ENCODE data around the gene MAPK6. TPM values are rescaled to one million over a fixed set of nuclear protein-coding genes. Genes with fewer than 3 reads are reported as not detected.
"Not testable (repeated sequence)": the region's sequence is repeated elsewhere in the genome, so short reads cannot be mapped to it uniquely, and the experiment has no call there.

MAPK6 gene
- total RNA-seq, 3 donors from 2014 or later, result 64.4 to 74.1 (median 68.0) TPM

GRCh38 chr15:52045795-52046298 lies 26.8 kb downstream of the MAPK6 start:
- DNase-seq, result not testable (repeated sequence)

DNA sequence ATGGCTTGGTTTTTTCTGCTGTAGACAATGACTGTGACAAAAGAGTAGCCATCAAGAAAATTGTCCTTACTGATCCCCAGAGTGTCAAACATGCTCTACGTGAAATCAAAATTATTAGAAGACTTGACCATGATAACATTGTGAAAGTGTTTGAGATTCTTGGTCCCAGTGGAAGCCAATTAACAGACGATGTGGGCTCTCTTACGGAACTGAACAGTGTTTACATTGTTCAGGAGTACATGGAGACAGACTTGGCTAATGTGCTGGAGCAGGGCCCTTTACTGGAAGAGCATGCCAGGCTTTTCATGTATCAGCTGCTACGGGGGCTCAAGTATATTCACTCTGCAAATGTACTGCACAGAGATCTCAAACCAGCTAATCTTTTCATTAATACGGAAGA lies 27.5 kb downstream of the MAPK6 start:
- not testable (repeated sequence) for DNase-seq; H3K9me3 Mint-ChIP-seq; H3K4me3 Mint-ChIP-seq; ATAC-seq; H3K27me3 Mint-ChIP-seq (ENCODE audit: low read depth)
- peaks cover 20% of the 10 kb centered on the region for H3K36me3 Mint-ChIP-seq (ENCODE audit: insufficient read depth)
- peaks cover 39% of the 10 kb centered on the region for H3K4me1 Mint-ChIP-seq (ENCODE audit: low read depth)

More at GRCh38 chr15:52045795-52046298, 26.8 kb downstream of the MAPK6 start:
- peak; percentile 46 to 61 for ATAC-seq
- Mint-ChIP-seq H3K4me1 (ENCODE audit: low read depth) (peaks cover 42% of the 10 kb centered on the region), H3K4me3 (peak overlapping the region; percentile 71), H3K36me3 (ENCODE audit: insufficient read depth) (peaks cover 27% of the 10 kb centered on the region)
- not testable (repeated sequence) for H3K9me3 Mint-ChIP-seq; H3K27me3 Mint-ChIP-seq (ENCODE audit: low read depth)

- no peak overlapping the region for H3K4me3 Mint-ChIP-seq
- peaks cover 26% of the 10 kb centered on the region for H3K36me3 Mint-ChIP-seq (ENCODE audit: insufficient read depth)
- no peaks in the 10 kb centered on the region for H3K9me3 Mint-ChIP-seq
- DNase-seq, result no peak
- H3K27me3 Mint-ChIP-seq (ENCODE audit: low read depth), result no peaks in the 10 kb centered on the region
- peaks cover 19% of the 10 kb centered on the region for H3K4me1 Mint-ChIP-seq (ENCODE audit: low read depth)
- ATAC-seq, result no peak
Observed at GRCh38 chr15:52050416-52050815, 31.4 kb downstream of the MAPK6 start.

- no peak for ATAC-seq
- no peak for DNase-seq
- Mint-ChIP-seq H3K27me3 (ENCODE audit: low read depth) (no peaks in the 10 kb centered on the region), H3K36me3 (ENCODE audit: insufficient read depth) (peaks cover 20% of the 10 kb centered on the region), H3K9me3 (no peaks in the 10 kb centered on the region), H3K4me3 (no peak overlapping the region), H3K4me1 (ENCODE audit: low read depth) (peaks cover 4% of the 10 kb centered on the region)
Observed at GRCh38 chr15:52052066-52052935, 33.3 kb downstream of the MAPK6 start.

GRCh38 chr15:52054381-52054780 lies 35.4 kb downstream of the MAPK6 start:
- no peak for ATAC-seq
- Mint-ChIP-seq H3K36me3 (ENCODE audit: insufficient read depth) (peaks cover 19% of the 10 kb centered on the region), H3K9me3 (no peaks in the 10 kb centered on the region), H3K4me3 (no peak overlapping the region), H3K27me3 (ENCODE audit: low read depth) (no peaks in the 10 kb centered on the region), H3K4me1 (ENCODE audit: low read depth) (no peaks in the 10 kb centered on the region)
- no peak for DNase-seq

DNA sequence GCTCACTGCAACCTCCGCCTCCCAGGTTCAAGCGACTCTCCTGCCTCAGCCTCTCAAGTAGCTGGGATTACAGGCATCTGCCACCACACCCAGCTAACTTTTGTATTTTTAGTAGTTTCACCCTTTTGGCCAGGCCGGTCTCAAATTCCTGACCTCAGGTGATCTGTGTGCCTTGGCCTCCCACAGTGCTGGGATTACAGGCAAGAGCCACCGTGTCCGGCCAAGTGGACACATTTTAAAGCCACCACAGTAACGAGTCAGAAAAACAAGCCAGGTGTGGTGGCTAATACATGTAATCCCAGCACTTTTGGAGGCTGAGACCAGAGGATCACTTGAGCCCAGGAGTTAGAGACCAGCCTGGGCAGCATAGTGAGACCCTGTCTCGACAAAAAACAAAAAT lies 35.8 kb downstream of the MAPK6 start:
- H3K4me1 Mint-ChIP-seq (ENCODE audit: low read depth); H3K4me3 Mint-ChIP-seq; H3K9me3 Mint-ChIP-seq; ATAC-seq; H3K27me3 Mint-ChIP-seq (ENCODE audit: low read depth); DNase-seq: not testable (repeated sequence)
- peaks cover 22% of the 10 kb centered on the region for H3K36me3 Mint-ChIP-seq (ENCODE audit: insufficient read depth)

- DNase-seq (no peak), ATAC-seq (no peak)
- H3K4me3 Mint-ChIP-seq, result no peak overlapping the region
Observed at GRCh38 chr15:52056001-52056400, 37.0 kb downstream of the MAPK6 start.

DNA sequence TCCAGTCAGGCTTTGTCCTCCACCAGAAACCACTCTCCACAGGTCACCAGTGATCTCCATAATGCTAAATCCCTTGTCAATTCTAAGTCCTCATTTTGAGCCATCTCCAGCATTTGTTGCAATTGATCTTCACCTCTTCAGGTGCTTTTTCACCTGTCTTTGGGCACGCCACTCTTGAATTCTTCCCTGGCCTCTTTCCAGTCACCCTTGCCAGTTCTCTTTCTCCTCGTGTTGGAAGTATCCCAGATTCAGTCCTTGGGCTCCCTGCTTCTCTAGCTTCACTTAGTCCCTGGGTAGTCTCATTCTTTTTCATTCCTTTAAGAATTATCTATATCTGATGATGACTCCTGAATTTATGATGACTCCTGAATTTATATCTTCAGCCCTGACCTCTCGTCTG lies 37.5 kb downstream of the MAPK6 start:
- no peak for ATAC-seq
- DNase-seq, result no peak
- no peaks in the 10 kb centered on the region for H3K27me3 Mint-ChIP-seq (ENCODE audit: low read depth)
- no peak overlapping the region for H3K4me3 Mint-ChIP-seq
- no peaks in the 10 kb centered on the region for H3K9me3 Mint-ChIP-seq
- H3K4me1 Mint-ChIP-seq (ENCODE audit: low read depth), result no peaks in the 10 kb centered on the region
- peaks cover 27% of the 10 kb centered on the region for H3K36me3 Mint-ChIP-seq (ENCODE audit: insufficient read depth)

More at GRCh38 chr15:52056001-52056400, 37.0 kb downstream of the MAPK6 start:
- Mint-ChIP-seq H3K4me1 (ENCODE audit: low read depth) (no peaks in the 10 kb centered on the region), H3K36me3 (ENCODE audit: insufficient read depth) (peaks cover 24% of the 10 kb centered on the region), H3K9me3 (no peaks in the 10 kb centered on the region), H3K27me3 (ENCODE audit: low read depth) (no peaks in the 10 kb centered on the region)

GRCh38 chr15:52057996-52058395 lies 39.0 kb downstream of the MAPK6 start:
- Mint-ChIP-seq H3K9me3 (no peaks in the 10 kb centered on the region), H3K4me1 (ENCODE audit: low read depth) (no peaks in the 10 kb centered on the region), H3K36me3 (ENCODE audit: insufficient read depth) (peaks cover 31% of the 10 kb centered on the region), H3K4me3 (no peak overlapping the region), H3K27me3 (ENCODE audit: low read depth) (no peaks in the 10 kb centered on the region)
- no peak for DNase-seq
- ATAC-seq, result no peak

- Mint-ChIP-seq H3K9me3 (no peaks in the 10 kb centered on the region), H3K36me3 (ENCODE audit: insufficient read depth) (peaks cover 44% of the 10 kb centered on the region), H3K27me3 (ENCODE audit: low read depth) (no peaks in the 10 kb centered on the region), H3K4me1 (ENCODE audit: low read depth) (no peaks in the 10 kb centered on the region), H3K4me3 (no peak overlapping the region)
- DNase-seq (no peak), ATAC-seq (no peak)
Observed at GRCh38 chr15:52060501-52060900, 41.5 kb downstream of the MAPK6 start.

DNA sequence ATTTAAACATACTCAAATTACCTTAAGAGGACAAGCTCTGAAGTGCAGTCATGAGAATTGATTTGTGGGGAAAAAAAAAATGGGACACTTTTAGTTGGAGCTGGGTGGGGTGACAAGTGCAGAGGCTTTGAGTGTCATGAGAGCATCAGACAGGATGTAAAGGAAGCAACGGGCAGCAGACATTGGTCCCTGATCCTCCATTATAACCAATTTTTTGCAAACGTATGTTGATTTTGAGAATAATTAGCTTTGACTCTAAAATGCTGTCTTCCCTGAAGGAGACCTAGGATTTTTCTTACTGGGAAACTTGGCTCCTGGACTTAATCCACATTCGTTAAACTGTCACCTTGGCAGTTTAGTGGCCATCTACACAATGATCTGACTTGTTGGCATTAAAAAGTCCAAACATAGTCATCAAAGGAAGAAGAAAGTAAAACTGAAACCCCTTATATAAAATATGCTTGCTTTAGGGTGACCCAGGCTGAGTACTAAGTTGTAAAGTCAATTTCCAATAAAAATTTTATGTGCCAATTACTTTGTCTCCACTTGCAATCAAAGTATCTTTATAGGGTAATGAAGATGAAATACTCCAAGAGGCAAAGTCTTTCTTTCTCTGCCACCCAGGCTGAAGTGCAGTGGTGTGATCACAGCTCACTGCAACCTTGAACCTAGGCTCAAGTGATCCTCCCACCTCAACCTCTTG lies 48.0 kb downstream of the MAPK6 start:
- H3K36me3 Mint-ChIP-seq (ENCODE audit: insufficient read depth), result peaks cover 26% of the 10 kb centered on the region
- ATAC-seq, result peak in 1 of 2 donors; percentile 54
- H3K9me3 Mint-ChIP-seq, result no peaks in the 10 kb centered on the region
- H3K4me3 Mint-ChIP-seq, result no peak overlapping the region
- H3K27me3 Mint-ChIP-seq (ENCODE audit: low read depth), result no peaks in the 10 kb centered on the region
- H3K4me1 Mint-ChIP-seq (ENCODE audit: low read depth), result peaks cover 12% of the 10 kb centered on the region
- no peak for DNase-seq

DNA sequence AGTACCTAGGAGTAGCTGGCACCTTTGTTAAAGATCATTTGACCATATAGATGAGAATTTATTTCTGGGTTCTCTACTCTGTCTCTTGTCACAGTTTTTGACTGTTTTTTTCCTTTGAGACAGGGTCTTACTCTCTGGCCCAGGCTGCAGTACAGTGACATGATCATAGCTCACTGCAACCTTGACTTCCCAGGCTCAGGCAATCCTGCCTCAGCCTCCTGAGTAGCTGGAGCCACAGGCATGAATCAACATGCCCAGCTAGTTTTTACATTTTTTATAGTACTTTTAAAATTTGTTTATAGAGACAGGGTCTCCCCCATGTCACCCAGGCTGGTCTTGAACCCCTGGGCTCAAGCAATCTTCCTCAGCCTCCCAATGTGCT lies 48.5 kb downstream of the MAPK6 start:
- no peaks in the 10 kb centered on the region for H3K9me3 Mint-ChIP-seq
- no peak overlapping the region for H3K4me3 Mint-ChIP-seq
- H3K4me1 Mint-ChIP-seq (ENCODE audit: low read depth), result peaks cover 12% of the 10 kb centered on the region
- H3K36me3 Mint-ChIP-seq (ENCODE audit: insufficient read depth), result peaks cover 26% of the 10 kb centered on the region
- ATAC-seq, result no peak
- no peak for DNase-seq
- no peaks in the 10 kb centered on the region for H3K27me3 Mint-ChIP-seq (ENCODE audit: low read depth)

GRCh38 chr15:52068004-52068615 lies 49.1 kb downstream of the MAPK6 start:
- DNase-seq (no peak), ATAC-seq (no peak)
- no peak overlapping the region for H3K4me3 Mint-ChIP-seq
- H3K4me1 Mint-ChIP-seq (ENCODE audit: low read depth), result peaks cover 12% of the 10 kb centered on the region
- H3K9me3 Mint-ChIP-seq, result no peaks in the 10 kb centered on the region
- no peaks in the 10 kb centered on the region for H3K27me3 Mint-ChIP-seq (ENCODE audit: low read depth)
- peaks cover 21% of the 10 kb centered on the region for H3K36me3 Mint-ChIP-seq (ENCODE audit: insufficient read depth)

DNA sequence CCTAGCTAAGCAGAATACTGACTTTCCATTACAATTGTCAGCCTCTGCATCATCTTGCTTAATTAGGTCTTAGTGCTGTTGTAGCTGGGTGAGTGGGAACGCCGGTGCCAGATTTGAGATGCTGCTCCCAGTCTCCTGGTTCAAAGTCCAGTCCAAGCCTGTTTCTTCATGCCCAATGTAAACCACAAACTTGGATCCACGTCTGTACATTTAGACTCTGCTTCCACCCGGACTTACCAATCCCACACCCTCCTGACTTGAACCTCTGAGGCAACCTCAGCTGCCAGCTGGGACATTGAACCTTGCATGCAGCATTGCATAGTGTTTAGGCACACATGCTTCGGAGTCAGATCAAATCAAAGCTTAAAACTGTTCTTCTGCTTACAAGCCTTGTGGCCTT lies 50.5 kb downstream of the MAPK6 start:
- no peak for DNase-seq

More for the DNA sequence above, 50.5 kb downstream of the MAPK6 start:
- H3K9me3 Mint-ChIP-seq, result no peaks in the 10 kb centered on the region
- H3K36me3 Mint-ChIP-seq (ENCODE audit: insufficient read depth), result peaks cover 8% of the 10 kb centered on the region
- H3K4me1 Mint-ChIP-seq (ENCODE audit: low read depth), result peaks cover 12% of the 10 kb centered on the region
- no peak for ATAC-seq
- no peak overlapping the region for H3K4me3 Mint-ChIP-seq
- no peaks in the 10 kb centered on the region for H3K27me3 Mint-ChIP-seq (ENCODE audit: low read depth)
